NCI-H2196 (cell line): ENCODE data around the gene DLX6.
"Not testable (repeated sequence)": the region's sequence is repeated elsewhere in the genome, so short reads cannot be mapped to it uniquely, and the experiment has no call there.

Source experiments
- DNase-seq: peaks from one replicate; lab custom pipeline; 2025; ENCODE audit not compliant: unreplicated experiment; lab: John Stamatoyannopoulos, UW

Gene DLX6

GRCh38 chr7:97021747-97022490 lies 16.6 kb downstream of the DLX6 start:
- no peak for DNase-seq

GRCh38 chr7:97022491-97023306 lies 17.3 kb downstream of the DLX6 start:
- DNase-seq: no peak

GRCh38 chr7:97024209-97025129 lies 19.1 kb downstream of the DLX6 start, which contains the start of gene DLX5:
Gene DLX5, minus strand, starts transcription at chr7:97024831. Its CDS starts 208 bp downstream, at chr7:97024623.
- DNase-seq: peak; percentile 58

GRCh38 chr7:97025130-97025499 lies 19.8 kb downstream of the DLX6 start:
- no peak for DNase-seq

GRCh38 chr7:97025983-97026714 lies 20.8 kb downstream of the DLX6 start:
- DNase-seq: no peak

- DNase-seq: no peak
Observed at GRCh38 chr7:97026715-97027426, 21.5 kb downstream of the DLX6 start.

- peak; percentile 78 for DNase-seq
Observed at GRCh38 chr7:97027427-97028234, 22.3 kb downstream of the DLX6 start.

- not testable (repeated sequence) for DNase-seq
Observed at GRCh38 chr7:97034213-97034852, 29.0 kb downstream of the DLX6 start.

- no peak for DNase-seq
Observed at GRCh38 chr7:97039374-97040065, 34.2 kb downstream of the DLX6 start.

- DNase-seq: no peak
Observed at GRCh38 chr7:97043281-97043680, 37.9 kb downstream of the DLX6 start.
